Measurements from ENCODE around the gene CAMSAP2. TPM values are rescaled to one million over a fixed set of nuclear protein-coding genes. Genes with fewer than 3 reads are reported as not detected.

Gene CAMSAP2
- total RNA-seq, 1 experiment from 2014 or later, result 25.0 TPM

DNA sequence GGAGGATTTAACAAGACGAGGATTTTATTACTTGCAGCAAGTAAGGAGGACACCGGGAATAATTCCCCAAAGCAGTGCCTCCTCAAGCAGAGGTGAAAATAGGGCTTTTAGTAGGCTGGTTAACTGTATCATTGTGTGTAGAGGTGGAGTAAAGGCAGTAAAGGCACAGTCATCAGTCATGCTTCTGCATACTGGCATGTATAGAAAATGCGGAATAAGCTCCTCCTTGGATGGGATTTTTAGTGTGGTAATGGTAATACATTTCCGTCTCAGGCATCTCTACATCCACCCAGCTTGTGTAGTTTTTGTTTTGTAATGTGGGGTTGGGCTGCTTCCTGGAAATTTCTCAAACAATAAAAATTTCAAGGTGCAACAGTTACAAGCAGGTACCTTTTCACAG, 106.7 kb downstream of the CAMSAP2 start:
- POLR2A ChIA-PET, result no interaction called here
- Histone ChIP-seq H3K79me2 (ENCODE audit: insufficient read depth, low read length) (no peaks in the 10 kb centered on the region), H3K4me3 (replicated peaks in 1 of 2; ENCODE audit: low read depth in 1 of 2, low read length in 2 of 2) (no peak overlapping the region), H3K4me1 (ENCODE audit: control insufficient read depth in 1 of 2, insufficient read depth in 2 of 2, low read length in 2 of 2) (no peaks in the 10 kb centered on the region), H2AFZ (ENCODE audit: low read depth, low read length, poor library complexity, severe bottlenecking) (no peak overlapping the region), H3K27ac (ENCODE audit: low read depth, low read length) (no peak overlapping the region), H3K27me3 (ENCODE audit: insufficient read depth, low read length) (no peaks in the 10 kb centered on the region), H4K20me1 (ENCODE audit: insufficient read depth) (no peaks in the 10 kb centered on the region), H3K36me3 (ENCODE audit: control insufficient read depth in 1 of 2, insufficient read depth in 2 of 2, low read length in 2 of 2) (peaks cover 6 to 17% of the 10 kb centered on the region in 2 experiments), H3K9ac (ENCODE audit: low read length) (no peak overlapping the region), H3K9me2 (ENCODE audit: insufficient read depth) (no peaks in the 10 kb centered on the region), H3K4me2 (ENCODE audit: low read length) (no peak overlapping the region), H3K9me3 (ENCODE audit: control insufficient read depth in 1 of 2, insufficient read depth in 1 of 2, low read depth in 1 of 2, low read length in 2 of 2) (no peaks in the 10 kb centered on the region)
- DNase-seq (ENCODE audit: low read depth, low spot score), result no peak
- no peak for ATAC-seq
- CTCF ChIA-PET, result no interaction called here
- BruUV-seq (replicated peaks), result no TSS peak
- intact Hi-C loops (cut with micrococcal nuclease), result no loop called here
- TF ChIP-seq CEBPB (IDR thresholded peaks at IDR 0.05; ENCODE audit: low read depth) (no peak), EZH2phosphoT487 (IDR thresholded peaks at IDR 0.05; ENCODE audit: borderline replicate concordance) (no peak), EZH2 (IDR thresholded peaks at IDR 0.05) (no peak), SP1 (IDR thresholded peaks at IDR 0.05; ENCODE audit: low read depth) (no peak)
- RAD21 ChIA-PET (ENCODE audit: low non-redundant PET in 1 of 2, low total read pairs in 2 of 2, uncharacterized antibody in 2 of 2, unreplicated experiment in 2 of 2), result no interaction called here

DNA sequence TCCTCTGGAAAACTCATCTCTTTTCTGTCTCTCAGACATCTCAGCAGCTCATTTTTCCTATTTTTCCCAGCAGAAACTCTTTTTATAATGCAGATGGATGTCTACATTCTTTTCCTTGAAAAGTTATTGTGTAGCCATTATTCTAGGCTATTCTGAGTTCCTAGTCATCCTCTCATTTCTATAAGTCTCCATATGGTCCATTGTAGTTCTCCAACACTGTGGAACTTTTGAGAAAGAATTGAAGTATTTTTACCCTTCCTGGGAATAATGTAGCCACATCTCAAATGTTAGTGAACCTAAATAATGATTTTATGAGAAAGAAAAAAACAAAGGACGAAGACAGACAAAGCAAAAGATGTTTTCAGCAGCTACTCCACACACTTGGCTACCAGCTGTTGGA, 107.7 kb downstream of the CAMSAP2 start:
- DNase-seq (ENCODE audit: low read depth, low spot score) (no peak), ATAC-seq (no peak)
- no TSS peak for BruUV-seq (replicated peaks)
- Histone ChIP-seq H3K36me3 (ENCODE audit: control insufficient read depth in 1 of 2, insufficient read depth in 2 of 2, low read length in 2 of 2) (peaks cover 6 to 17% of the 10 kb centered on the region in 2 experiments), H3K9me3 (ENCODE audit: control insufficient read depth in 1 of 2, insufficient read depth in 1 of 2, low read depth in 1 of 2, low read length in 2 of 2) (no peaks in the 10 kb centered on the region), H3K9me2 (ENCODE audit: insufficient read depth) (no peaks in the 10 kb centered on the region), H2AFZ (ENCODE audit: low read depth, low read length, poor library complexity, severe bottlenecking) (no peak overlapping the region), H4K20me1 (ENCODE audit: insufficient read depth) (no peaks in the 10 kb centered on the region), H3K9ac (ENCODE audit: low read length) (no peak overlapping the region), H3K4me3 (replicated peaks in 1 of 2; ENCODE audit: low read depth in 1 of 2, low read length in 2 of 2) (no peak overlapping the region), H3K27me3 (ENCODE audit: insufficient read depth, low read length) (no peaks in the 10 kb centered on the region), H3K27ac (ENCODE audit: low read depth, low read length) (no peak overlapping the region), H3K4me1 (ENCODE audit: control insufficient read depth in 1 of 2, insufficient read depth in 2 of 2, low read length in 2 of 2) (no peaks in the 10 kb centered on the region), H3K79me2 (ENCODE audit: insufficient read depth, low read length) (no peaks in the 10 kb centered on the region), H3K4me2 (ENCODE audit: low read length) (no peak overlapping the region)
- intact Hi-C loops (cut with micrococcal nuclease), result no loop called here
- POLR2A ChIA-PET, result no interaction called here
- CTCF ChIA-PET, result no interaction called here
- RAD21 ChIA-PET (ENCODE audit: low non-redundant PET in 1 of 2, low total read pairs in 2 of 2, uncharacterized antibody in 2 of 2, unreplicated experiment in 2 of 2), result no interaction called here
- TF ChIP-seq JUND (IDR thresholded peaks at IDR 0.05) (no peak), EZH2phosphoT487 (IDR thresholded peaks at IDR 0.05; ENCODE audit: borderline replicate concordance) (no peak), ZBTB33 (IDR thresholded peaks at IDR 0.05; ENCODE audit: extremely low read depth, insufficient replicate concordance, low read length) (no peak), SIN3A (IDR thresholded peaks at IDR 0.05; ENCODE audit: low read depth) (no peak), FOSL1 (IDR thresholded peaks at IDR 0.05; ENCODE audit: low read depth) (no peak), CEBPB (IDR thresholded peaks at IDR 0.05; ENCODE audit: low read depth) (no peak), SRF (IDR thresholded peaks at IDR 0.05; ENCODE audit: low read depth) (no peak)
- TF ChIP-seq, protein P1, sequence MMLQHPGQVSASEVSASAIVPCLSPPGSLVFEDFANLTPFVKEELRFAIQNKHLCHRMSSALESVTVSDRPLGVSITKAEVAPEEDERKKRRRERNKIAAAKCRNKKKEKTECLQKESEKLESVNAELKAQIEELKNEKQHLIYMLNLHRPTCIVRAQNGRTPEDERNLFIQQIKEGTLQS (IDR thresholded peaks at IDR 0.05), result no peak
